ENCODE results near the gene C4BPA. TPM values are rescaled to one million over a fixed set of nuclear protein-coding genes. Genes with fewer than 3 reads are reported as not detected.

C4BPA gene
- total RNA-seq, 1 donor from 2014 or later, result not detected

GRCh38 chr1:207077470-207078377 is 26.3 kb upstream of the C4BPA start:
- no peaks in the 10 kb centered on the region for H3K27me3 ChIP-seq
- no peak overlapping the region for H3K4me3 ChIP-seq
- intact Hi-C loops (cut with DNase I), result loop anchor here (1.0 kb wide), 2 partner anchors 23 to 27 kb away; no protein-coding TSS in a partner anchor
- no peak overlapping the region for H3K27ac ChIP-seq
- TF ChIP-seq CTCF (IDR thresholded peaks at IDR 0.05), result peak; percentile 78 to 87 (median 80)
- no peaks in the 10 kb centered on the region for H3K9me3 ChIP-seq
- DNase-seq (ENCODE audit: low spot score in 2 of 2), result peak in 1 of 2 donors; percentile 81
- peaks cover 0 to 6% of the 10 kb centered on the region in 2 donors for H3K4me1 ChIP-seq
- H3K36me3 ChIP-seq, result peaks cover 0 to 3% of the 10 kb centered on the region in 2 donors

- no peaks in the 10 kb centered on the region for H3K27me3 ChIP-seq
- TF ChIP-seq CTCF (IDR thresholded peaks at IDR 0.05), result no peak
- H3K4me1 ChIP-seq, result peaks cover 0 to 6% of the 10 kb centered on the region in 2 donors
- H3K4me3 ChIP-seq, result no peak overlapping the region
- peaks cover 0 to 3% of the 10 kb centered on the region in 2 donors for H3K36me3 ChIP-seq
- no peak for DNase-seq (ENCODE audit: low spot score in 2 of 2)
- no peaks in the 10 kb centered on the region for H3K9me3 ChIP-seq
- intact Hi-C loops (cut with DNase I), result no loop called here
- H3K27ac ChIP-seq, result no peak overlapping the region
Observed at GRCh38 chr1:207078578-207079132, 25.4 kb upstream of the C4BPA start.

- no peak for TF ChIP-seq CTCF (IDR thresholded peaks at IDR 0.05)
- Histone ChIP-seq H3K27me3 (no peaks in the 10 kb centered on the region), H3K4me1 (peaks cover 0 to 6% of the 10 kb centered on the region in 2 donors), H3K27ac (no peak overlapping the region), H3K4me3 (no peak overlapping the region), H3K36me3 (peaks cover 0 to 3% of the 10 kb centered on the region in 2 donors), H3K9me3 (no peaks in the 10 kb centered on the region)
- intact Hi-C loops (cut with DNase I), result no loop called here
- DNase-seq (ENCODE audit: low spot score in 2 of 2), result no peak
Observed at GRCh38 chr1:207079706-207080241, 24.3 kb upstream of the C4BPA start.

GRCh38 chr1:207081088-207081487 is 22.9 kb upstream of the C4BPA start:
- H3K36me3 ChIP-seq, result no peaks in the 10 kb centered on the region
- no peak overlapping the region for H3K27ac ChIP-seq
- peaks cover 0 to 6% of the 10 kb centered on the region in 2 donors for H3K4me1 ChIP-seq
- DNase-seq (ENCODE audit: low spot score in 2 of 2), result no peak
- no peak overlapping the region for H3K4me3 ChIP-seq
- intact Hi-C loops (cut with DNase I), result no loop called here
- no peak for TF ChIP-seq CTCF (IDR thresholded peaks at IDR 0.05)
- H3K9me3 ChIP-seq, result no peaks in the 10 kb centered on the region
- H3K27me3 ChIP-seq, result no peaks in the 10 kb centered on the region

- intact Hi-C loops (cut with DNase I), result no loop called here
- H3K27ac ChIP-seq, result no peak overlapping the region
- no peak for DNase-seq (ENCODE audit: low spot score in 2 of 2)
- H3K4me1 ChIP-seq, result peaks cover 0 to 6% of the 10 kb centered on the region in 2 donors
- H3K36me3 ChIP-seq, result no peaks in the 10 kb centered on the region
- no peaks in the 10 kb centered on the region for H3K27me3 ChIP-seq
- no peak overlapping the region for H3K4me3 ChIP-seq
- TF ChIP-seq CTCF (IDR thresholded peaks at IDR 0.05), result no peak
- H3K9me3 ChIP-seq, result no peaks in the 10 kb centered on the region
Observed at GRCh38 chr1:207081806-207082205, 22.2 kb upstream of the C4BPA start.
